ENCODE data around the gene JMJD8.

Gene JMJD8

DNA sequence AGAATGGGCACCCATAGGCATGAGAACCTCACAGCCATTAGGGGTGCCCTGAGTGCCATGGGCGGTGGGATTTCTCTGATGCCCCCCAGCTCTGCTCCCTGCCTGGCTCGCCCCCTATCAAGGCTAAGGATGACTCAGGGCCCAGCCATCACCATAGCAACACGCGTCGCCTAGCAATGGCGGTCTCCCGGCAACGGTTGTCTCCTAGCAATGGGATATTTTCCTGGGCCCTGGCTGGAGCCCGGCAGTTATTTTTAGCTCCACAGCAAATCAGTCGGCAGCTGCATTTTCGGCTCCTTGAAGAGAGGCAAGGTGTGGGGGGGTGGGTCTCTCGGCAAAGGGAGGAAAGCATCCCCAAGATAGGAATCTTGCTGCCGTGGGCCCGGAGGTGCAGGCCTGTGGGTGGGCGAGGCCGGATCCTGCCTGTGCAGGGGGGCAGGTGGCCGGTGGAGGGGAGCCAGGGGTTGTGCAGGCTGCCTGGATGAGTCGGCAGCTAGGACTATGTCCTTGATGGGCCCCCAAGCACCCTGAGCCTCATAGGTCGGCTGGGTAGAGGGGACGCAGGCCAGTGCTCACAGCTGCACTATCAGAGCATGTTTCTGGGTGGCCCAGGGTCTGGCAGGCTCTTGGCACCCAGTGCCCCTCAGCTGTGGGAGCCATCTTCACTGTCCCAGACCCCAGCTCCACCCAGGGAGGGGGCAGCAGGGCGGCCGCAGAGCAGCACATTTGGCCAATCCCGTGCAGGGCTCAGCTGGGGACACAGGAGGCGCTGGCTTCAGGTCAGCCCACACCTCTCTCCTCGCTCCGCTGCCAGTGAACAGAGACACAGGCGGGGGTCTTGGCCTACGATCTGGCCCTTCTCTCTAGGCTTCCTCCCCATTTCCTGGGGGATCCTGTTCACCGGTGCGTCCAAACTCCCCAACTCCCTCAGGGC is 25.7 kb upstream of the JMJD8 start:
- DNase-seq (ENCODE audit: low read depth in 3 of 3) = no peak

DNA sequence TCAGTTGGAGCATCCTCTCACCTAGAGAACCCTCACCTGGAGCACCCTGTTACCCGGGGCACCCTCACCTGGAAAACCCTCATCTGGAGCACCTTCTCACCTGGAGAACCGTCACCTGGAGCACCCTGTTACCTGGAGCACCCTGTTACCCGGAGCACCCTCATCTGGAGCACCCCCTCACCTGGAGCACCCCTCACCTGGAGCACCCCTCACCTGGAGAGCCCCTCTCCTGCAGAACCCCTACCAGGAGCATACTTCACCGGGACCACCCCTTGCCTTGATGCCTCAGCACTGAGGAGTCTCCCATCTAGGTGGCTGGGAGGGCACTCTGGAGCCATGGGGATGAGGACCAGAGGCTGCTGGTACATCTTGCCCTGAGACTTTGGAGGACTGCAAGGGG is 24.8 kb upstream of the JMJD8 start:
- DNase-seq (ENCODE audit: low read depth in 3 of 3) = no peak

DNA sequence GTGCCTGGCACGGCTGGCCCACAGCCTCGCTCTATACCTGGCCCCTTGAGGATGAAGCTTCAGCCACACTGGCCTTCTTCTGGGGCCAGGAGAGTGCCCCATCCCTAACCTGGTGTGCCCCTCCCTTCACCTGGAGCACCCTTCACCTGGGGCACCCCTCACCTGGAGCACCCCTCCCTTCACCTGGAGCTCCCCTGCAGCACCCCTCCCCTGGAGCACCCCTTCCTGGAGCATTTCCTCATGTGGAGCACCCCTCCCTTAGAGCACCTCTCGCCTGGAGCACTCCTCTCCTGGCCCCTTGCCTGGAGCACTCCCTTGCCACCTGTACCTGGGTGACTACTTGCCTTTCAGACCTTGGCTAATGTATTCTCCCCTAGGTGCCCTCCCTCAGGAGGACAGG is 23.9 kb upstream of the JMJD8 start:
- no peak for DNase-seq (ENCODE audit: low read depth in 3 of 3)

DNA sequence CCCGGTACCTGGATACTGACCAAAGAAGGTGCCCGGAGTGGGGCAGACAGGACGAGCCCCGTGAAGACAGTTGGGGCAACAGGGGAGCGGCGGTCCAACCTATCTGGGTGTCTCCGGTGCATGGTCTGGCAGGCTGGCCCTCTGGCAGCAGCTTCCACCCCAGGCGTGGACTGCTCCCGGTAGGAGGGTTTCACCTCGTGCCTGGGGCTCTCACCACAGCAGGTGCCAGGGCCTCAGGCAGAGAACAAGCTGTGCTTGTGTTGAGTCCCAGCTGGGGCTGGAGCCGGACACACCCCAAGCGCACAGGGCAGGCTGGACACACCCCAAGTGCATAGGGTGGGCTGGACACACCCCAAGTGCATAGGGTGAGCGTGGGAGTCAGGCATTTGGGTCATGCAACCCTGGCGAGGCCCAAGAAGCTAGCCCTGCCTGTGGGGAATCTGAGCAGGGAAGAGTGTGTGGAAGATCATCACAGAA is 23.0 kb upstream of the JMJD8 start:
- no peak for DNase-seq (ENCODE audit: low read depth in 3 of 3)

DNA sequence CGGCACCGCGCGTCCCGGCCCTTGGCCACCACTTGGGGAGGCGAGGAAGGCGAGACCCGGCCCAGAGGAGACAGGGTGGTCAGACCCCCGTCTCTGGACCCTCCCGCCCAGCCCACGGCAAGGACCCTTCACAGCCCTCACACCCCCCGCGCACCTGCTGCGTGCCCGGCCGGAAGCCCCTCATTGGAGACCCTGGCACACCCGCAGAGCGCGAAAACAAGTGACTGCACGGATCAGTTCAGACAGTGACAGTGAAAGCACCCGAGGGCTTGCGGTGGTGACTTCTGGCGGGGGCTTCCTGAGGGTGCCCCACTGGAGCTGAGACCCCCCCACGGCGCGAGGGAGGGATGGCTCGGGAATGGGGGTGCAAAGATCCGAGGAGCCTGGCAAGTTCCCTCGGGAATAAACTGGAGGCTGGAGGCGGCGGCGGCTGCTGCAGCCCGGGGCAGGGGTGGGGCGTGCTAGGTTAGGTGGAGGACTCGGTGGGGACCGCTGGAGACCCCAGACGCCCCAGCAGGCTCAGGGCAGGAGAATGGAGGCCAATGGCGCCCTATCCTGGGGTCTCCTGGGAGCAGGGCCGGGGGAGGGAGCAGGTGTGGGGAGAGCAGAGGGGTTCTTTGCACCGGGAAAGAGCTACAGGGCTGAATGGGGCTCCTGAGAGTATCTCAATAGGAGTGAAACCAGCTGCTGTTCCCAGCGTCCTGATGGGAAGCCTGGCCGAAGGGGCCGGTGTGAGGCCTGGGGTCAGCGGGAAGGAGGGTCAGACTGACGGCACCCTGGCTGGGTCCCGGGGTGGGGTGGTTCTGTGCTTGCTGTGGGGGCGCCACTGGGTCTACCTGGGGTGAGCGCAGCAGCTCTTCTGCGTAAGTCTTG is 22.3 kb upstream of the JMJD8 start:
- no peak for DNase-seq (ENCODE audit: low read depth in 3 of 3)

DNA sequence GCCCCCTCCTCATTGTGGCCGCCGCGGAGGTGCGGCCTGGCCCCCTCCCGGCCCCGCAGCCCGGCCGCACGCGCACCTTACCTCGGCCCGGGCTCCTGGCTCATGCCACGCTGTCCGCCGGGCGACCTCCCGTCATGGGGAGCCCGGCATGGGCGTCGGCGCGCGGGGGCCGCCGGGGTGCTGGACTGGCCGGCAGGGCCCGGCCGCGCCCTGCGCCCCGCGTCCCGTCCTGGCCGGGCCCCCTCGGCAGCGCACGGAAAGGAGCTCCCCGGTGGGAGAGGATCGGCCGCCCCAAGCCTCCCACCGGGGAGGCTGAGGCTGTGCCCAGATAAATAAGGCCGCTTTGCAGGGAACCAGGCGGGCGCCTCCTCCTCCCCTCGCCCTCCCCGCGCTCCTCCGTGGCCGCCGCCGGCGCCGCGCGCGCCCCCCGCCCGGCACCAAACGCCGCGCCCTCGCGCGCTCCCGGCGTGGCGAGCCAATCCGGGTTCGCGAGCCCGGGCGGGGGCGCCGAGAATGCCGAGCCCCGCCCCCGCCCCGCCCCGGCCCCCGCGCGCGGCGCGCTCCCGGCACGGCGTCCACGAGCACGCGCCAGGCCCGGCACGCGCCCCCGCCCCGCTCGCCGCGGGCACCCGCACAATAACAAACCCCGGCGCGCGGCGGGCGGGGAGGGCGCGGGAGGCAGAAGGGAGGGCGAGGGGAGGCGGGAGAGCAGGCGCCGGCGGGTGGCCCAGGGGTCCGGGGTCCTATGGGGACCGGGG is 21.5 kb upstream of the JMJD8 start, which contains the start of gene FBXL16:
TSS of gene FBXL16 (minus strand) at position 371 of the 758 bp plus-strand sequence. CDS start 8,396 bp downstream, outside the sequence.
- DNase-seq (ENCODE audit: low read depth in 3 of 3) = no peak

DNA sequence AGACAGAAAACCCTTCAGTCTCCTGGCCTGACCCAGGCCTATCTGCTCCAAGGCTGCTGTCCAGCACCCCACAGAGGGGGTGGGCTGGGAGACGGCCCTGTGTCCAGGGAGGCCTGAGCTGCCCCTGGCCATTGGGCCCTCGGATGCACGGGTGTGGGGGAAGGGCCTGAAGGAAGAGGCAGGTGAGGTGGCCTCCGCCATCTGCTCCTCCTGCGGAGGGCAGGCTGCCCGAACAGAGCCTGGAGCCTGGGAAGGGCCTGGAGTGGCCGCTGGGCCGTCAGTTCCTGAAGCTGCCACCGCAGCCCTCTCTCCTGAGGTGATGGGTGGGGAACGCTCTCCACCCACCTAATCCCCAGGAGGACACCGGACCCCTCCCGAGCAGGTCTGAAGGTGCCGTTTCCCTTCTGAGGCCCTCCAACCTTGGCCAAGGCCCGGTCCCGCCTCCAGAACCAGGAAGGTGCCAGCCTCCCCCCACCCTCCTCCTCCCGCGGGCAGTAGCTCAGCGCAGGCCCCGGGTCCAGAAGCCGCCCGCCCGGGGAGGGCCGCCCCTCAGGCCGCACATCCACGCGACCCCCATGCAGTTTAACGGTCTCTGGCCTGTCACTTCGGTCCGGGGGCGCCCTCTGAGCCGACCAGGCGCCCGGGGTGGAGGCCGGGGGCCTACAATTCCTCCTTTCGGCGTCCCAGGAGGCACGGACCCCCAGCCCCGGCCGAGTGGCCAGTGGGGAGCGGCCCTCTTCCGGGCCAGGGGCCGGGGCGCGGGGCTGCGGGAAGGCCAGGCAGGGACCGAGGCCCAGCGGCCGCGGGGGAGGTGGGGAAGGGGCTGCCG is 20.6 kb upstream of the JMJD8 start:
- DNase-seq (ENCODE audit: low read depth in 3 of 3) = no peak

DNA sequence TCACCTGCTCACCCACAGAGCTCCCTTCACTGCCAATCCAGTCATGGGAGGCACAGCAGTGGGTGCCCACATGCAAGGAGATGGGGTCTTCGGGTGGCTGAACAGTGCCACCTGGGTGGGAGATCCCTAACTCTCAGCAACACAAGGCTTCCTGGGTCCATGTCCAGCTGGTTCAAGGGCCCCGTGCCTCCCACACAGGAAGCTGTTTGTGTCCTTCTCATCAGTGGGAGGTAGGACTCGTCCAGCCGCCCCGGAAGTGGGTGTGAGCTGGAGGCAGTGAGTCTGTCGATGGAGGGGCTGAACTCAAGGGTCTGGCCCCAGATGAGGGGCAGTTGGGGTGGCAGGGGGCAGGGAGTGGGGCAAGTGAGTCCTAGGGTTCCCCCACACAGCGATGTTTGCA is 19.9 kb upstream of the JMJD8 start:
- DNase-seq (ENCODE audit: low read depth in 3 of 3) = no peak

DNA sequence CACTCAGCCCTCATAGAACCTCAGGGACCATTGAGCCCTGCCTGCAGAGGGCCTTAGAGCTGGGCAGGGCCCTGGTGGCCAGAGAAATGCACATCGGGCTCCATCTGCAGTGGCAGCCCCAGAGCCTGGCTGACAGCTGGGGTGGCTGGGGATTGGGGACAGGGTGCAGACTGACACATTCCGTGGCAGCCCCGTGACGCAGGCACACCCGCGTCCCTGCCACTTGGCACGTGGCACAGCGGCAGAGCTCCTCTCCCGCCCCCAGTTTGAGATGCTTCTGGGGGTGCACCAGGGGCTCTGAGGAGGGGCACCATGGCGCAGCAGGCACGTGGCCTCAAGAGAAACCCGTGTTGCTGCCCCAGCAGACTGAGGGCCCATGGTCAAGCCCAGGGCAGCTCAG is 19.3 kb upstream of the JMJD8 start:
- no peak for DNase-seq (ENCODE audit: low read depth in 3 of 3)

DNA sequence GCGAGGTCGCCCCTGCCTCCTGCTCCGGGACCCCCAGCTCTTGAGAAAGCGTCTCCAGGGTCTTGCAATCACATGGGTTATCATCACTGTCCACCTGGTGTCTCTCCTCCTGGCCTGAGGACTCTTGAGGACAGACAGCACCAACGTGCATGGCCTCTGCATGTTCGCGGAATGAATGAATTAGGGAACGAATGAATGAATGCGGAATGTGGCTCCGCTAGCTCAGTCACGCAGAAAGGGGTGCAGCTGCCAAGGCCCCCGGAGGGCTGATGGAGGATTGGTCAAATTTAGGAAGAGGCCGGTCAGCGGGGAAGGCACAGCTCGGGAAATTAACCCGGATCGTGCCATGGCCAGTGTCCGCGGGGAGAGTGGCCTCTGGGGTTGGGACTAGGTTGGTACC is 18.2 kb upstream of the JMJD8 start:
- no peak for DNase-seq (ENCODE audit: low read depth in 3 of 3)

DNA sequence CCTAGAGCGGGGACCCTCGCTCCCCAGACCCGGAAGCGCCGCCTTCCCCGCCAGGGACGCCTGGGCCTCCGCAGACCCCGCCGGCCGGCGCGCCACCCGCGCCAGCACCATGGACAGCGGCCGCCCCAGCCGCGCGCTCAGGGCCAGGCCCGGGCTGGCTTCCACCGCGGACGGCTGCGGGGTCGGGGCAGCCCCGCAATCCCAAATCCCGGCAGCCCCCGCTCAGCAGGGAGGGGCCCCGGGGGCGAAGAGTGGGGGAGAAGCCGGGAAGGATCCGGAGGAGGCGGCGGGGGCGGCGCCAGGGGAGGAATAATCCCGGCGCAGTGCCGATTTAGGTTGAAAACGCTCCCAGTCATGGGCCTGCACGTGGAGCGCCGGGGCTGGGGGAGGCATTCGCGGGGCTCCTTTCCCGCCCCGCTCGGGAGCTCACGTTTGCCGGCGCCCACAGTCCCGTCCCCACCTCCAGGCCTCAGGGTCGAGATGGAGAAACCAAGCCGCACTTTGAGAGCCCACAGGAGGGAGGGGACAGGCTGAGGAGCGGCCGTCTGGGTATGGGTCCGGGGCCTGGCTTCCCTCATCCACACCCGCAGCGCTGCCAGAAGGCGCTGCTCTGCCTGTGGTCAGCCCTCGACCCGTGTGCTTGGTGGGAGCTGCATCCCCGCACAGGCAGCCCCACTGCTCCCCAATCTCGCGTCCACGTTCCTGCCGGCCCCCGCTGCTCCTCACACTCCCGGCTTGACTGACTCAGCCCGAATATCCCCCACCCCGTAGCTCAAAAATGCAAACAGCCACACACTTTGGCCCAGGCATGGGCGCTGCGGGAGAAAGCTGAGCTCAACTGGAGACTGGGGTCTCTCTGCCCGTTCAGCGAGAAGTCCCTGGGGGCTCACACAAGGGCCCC is 16.8 kb upstream of the JMJD8 start:
- DNase-seq (ENCODE audit: low read depth in 3 of 3) = no peak

DNA sequence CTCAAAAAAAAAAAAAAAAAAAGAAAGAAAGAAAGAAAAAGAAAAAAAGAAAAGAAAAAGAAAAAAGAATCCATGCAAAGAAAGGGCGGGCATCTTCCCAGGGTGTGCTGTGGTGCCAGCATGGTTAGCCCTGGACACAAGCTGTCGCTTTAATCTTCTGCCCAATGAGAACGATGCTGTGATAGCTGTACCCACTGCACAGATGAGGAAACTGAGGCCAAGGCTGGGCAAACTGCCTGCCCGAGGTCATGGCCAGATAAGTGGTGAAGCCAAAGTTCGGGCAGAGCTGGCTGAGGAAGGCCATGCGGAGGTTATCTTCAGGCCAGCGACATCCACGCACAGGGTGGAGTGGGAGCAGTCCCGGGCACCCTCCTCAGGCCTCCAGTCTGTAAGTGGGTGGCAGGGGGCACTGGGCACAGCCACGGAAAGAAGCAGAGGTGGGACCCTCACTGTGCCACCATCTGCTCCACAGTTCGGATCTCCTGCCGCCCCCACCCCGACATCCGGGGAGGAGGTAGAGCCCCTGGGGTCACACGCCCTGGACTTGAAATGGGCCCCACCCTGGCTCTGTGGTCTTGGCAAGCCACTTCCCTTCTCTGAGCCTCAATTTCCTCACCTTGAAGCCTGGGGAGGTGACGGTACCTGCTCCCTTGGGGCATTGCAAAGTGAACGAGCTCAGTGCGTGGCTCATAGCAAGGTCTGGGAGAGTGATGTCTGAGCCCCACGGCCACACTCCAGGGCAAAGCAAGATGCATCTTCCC is 15.0 kb upstream of the JMJD8 start:
- DNase-seq (ENCODE audit: low read depth in 3 of 3) = no peak

DNA sequence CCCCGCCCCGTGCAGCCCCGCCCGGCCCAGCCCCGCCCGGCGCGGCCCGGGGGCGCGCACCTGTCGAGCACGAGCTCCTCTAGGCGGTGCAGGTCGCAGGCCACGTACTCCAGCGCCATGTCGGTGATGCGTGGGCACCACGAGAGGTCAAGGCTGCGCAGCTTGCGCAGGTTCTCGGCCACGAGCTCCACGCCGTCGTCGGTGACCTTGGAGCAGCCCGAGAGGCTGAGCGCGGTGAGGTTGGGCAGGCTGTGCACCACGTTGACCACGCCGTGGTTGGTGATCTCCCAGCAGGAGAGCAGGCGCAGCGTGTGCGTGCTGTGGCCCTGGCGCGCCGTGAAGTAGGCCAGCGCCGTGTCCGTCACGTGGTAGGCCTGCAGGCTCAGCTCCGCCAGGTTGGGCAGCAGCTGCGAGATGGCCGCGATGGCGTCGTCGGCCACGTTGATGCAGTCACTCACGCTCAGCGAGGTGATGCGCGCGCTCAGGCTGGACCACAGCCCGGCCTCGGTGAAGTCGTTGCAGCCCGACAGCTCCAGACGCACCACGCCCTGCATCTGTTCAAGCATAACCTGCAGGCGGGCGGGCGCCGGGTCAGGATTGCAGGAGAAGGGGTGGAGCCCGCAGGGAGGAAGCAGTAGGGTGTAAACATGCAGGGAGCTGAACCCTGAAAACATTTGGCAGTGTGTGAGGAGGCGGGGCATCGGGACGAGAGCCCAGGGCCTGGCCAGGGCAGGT is 11.4 kb upstream of the JMJD8 start:
- DNase-seq (ENCODE audit: low read depth in 3 of 3) = peak; percentile 51 to 72 (median 52)

DNA sequence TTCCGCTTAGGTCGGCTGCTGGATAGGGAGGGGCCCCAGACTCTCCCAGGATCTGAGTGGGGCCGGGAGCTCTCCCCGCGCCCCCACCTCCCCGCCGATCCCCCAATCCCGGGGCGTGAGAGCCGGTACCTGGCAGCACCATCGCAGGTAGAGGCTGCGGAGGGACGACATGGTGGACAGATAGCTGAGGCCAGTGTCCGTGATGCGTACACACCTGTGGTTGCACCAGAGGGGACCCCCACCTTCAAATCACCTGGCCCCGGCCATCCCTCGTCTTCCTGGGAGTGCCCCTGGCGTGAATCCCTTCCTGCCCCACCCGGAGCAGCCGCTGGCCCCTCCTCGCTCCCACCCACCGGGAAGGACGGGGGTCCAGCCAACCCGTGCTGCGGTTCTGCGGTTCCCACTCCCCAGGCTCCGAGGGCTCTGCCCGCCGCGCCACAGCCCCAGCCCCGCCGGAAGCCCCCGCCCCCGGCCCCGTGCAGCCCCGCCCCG is 10.8 kb upstream of the JMJD8 start:
- DNase-seq (ENCODE audit: low read depth in 3 of 3) = no peak

DNA sequence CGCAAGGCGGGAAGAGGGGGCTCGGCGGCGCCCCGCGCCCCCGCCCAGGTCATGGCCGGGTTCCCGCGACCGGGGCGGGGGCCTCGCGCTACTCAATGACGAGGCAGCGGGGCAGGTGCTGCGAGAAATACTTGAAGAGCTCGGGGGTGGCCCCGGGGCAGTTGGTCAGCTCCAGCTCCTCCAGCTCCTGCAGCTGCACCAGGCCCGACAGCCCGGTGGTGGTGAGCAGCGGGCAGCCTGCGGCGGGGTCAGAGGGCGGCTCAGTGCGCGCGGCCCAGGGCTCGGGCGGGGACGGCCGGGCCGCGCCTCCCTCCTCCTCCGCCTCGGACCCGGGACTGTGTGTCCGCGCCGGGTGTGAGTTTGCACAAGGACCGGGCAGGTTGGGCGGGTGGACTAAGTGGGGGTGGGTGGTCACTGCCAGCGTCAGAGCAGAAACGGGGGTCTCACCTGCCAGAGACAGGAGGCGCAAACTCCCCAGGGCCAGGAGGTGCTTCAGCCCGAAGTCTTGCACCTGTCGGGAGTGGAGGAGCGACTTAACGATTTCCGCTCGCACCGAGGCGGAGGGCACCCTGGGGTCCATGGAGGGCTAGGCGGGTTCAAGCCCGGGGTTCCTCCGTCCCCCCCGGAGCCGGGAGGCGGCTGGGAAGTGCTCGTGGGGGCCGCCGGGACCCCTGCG is 10.2 kb upstream of the JMJD8 start:
- DNase-seq (ENCODE audit: low read depth in 3 of 3) = no peak

DNA sequence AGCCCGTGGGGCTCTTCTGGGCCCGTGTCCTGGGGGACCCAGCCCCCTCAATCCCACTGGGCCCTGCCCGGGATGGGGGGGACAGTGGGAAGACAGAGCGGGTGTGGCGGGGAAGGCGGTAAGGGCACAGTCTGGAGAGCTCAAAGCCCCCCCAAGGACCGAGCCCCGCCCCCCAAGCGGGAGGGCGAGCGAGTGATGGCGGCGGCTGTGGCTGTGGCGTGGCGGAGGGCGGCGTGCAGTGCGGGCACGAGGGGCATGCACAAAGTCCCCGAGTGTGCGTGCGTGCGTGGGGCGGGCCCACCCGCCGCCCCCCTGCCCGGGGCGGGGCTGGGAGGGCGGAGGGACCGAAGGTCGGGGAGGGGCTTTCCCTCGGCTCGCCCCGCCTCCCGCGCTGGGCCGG is 9.6 kb upstream of the JMJD8 start:
- DNase-seq (ENCODE audit: low read depth in 3 of 3) = no peak

DNA sequence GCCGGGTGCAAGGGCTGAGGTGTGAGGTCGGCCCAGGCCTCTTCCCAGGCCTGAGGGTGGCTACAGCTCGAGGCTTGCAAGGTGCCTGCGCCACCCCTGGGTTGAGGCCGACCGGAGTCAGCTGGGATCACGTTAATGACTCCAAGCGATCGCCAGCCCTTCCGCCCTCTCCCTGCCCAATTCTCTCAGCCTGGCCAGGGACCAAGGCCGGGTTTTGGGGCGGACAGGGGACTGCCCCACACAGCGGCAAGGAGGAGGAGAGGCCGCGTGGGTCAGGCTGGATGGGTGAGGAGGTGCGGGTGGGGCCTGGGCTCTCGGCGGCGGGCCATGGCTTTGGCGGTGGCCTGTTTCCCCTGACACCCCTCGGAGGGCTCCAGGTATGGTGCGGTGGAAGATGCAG is 9.2 kb upstream of the JMJD8 start:
- DNase-seq (ENCODE audit: low read depth in 3 of 3) = no peak
